Measurements from ENCODE around the gene DDIAS. TPM values are rescaled to one million over a fixed set of nuclear protein-coding genes. Genes with fewer than 3 reads are reported as not detected.

DDIAS gene
- total and polyA plus RNA-seq, 10 of the 15 experiments (the other 5 are each of a cell fraction or from before 2014, with no cell fraction given) = 6.9 to 27.8 (median 12.9) TPM

- TF ChIP-seq IRF3 (IDR thresholded peaks at IDR 0.05) = no peak
- TF ChIP-seq CBFB (IDR thresholded peaks at IDR 0.05; ENCODE audit: low read depth) = peak; percentile 37; the same call in 1 of the 2 replicates
- TF ChIP-seq CEBPB (IDR thresholded peaks at IDR 0.05; ENCODE audit: borderline replicate concordance in 1 of 2, low read depth in 2 of 2, low read length in 2 of 2) = no peak
- TF ChIP-seq NR2C1 (IDR thresholded peaks at IDR 0.05) = no peak
- TF ChIP-seq TARDBP (IDR thresholded peaks at IDR 0.05; ENCODE audit: borderline replicate concordance) = no peak
- peak; percentile 68 for TF ChIP-seq SKIL (IDR thresholded peaks at IDR 0.05; ENCODE audit: low read depth, poor library complexity, severe bottlenecking)
- TF ChIP-seq CREB1 (IDR thresholded peaks at IDR 0.05; ENCODE audit: low read depth) = 0 out of 2 replicates have a peak, but pooled peaks have one; percentile 46
- TF ChIP-seq BCLAF1 (IDR thresholded peaks at IDR 0.05) = no peak
- no peak for TF ChIP-seq ZSCAN29 (IDR thresholded peaks at IDR 0.05)
- no peak for TF ChIP-seq BMI1 (IDR thresholded peaks at IDR 0.05; ENCODE audit: borderline replicate concordance)
- TF ChIP-seq CHD1 (IDR thresholded peaks at IDR 0.05; ENCODE audit: low read depth, low read length) = no peak
- no peak for TF ChIP-seq PML (IDR thresholded peaks at IDR 0.05; ENCODE audit: low read length)
- no peak for TF ChIP-seq NFYA (IDR thresholded peaks at IDR 0.05; ENCODE audit: borderline replicate concordance, low read depth, low read length)
- TF ChIP-seq EZH2 (IDR thresholded peaks at IDR 0.05; ENCODE audit: borderline replicate concordance, control insufficient read depth, low read depth, low read length) = no peak
- 0 out of 2 replicates have a peak, but pooled peaks have one; percentile 26 for TF ChIP-seq CHD2 (IDR thresholded peaks at IDR 0.05; ENCODE audit: borderline replicate concordance, low read depth, low read length)
- no peak for TF ChIP-seq SMC3 (IDR thresholded peaks at IDR 0.05; ENCODE audit: borderline replicate concordance, low read length)
- no peak for TF ChIP-seq POLR2AphosphoS5 (IDR thresholded peaks at IDR 0.05; ENCODE audit: low read length)
- TF ChIP-seq ZBTB4 (CRISPR knock-in tag; IDR thresholded peaks at IDR 0.05) = no peak
Observed at GRCh38 chr11:82959987-82960778, 58.6 kb downstream of the DDIAS start (continued).
